ENCODE results near the gene TOGARAM2. TPM values are rescaled to one million over a fixed set of nuclear protein-coding genes. Genes with fewer than 3 reads are reported as not detected.

The TOGARAM2 gene
- total RNA-seq, 2 experiments from 2014 or later: 0.03 TPM; not detected in 1

- Histone ChIP-seq H3K27ac (ENCODE audit: low read depth, low read length, poor library complexity, severe bottlenecking) (no peak overlapping the region), H2AFZ (ENCODE audit: low read length) (no peak overlapping the region), H3K36me3 (ENCODE audit: insufficient read depth, low read length) (no peaks in the 10 kb centered on the region), H3K4me3 (ENCODE audit: low read depth, low read length, poor library complexity, severe bottlenecking) (no peak overlapping the region), H3K9me3 (ENCODE audit: low read length) (no peaks in the 10 kb centered on the region), H3K79me2 (ENCODE audit: insufficient read depth, low read depth, low read length) (no peaks in the 10 kb centered on the region), H3K4me1 (ENCODE audit: insufficient read depth, low read length, poor library complexity, severe bottlenecking) (no peaks in the 10 kb centered on the region), H3K4me2 (ENCODE audit: low read length) (no peak overlapping the region), H3K9me2 (ENCODE audit: insufficient read depth, low read length) (no peaks in the 10 kb centered on the region), H4K20me1 (ENCODE audit: insufficient read depth, low read length) (no peaks in the 10 kb centered on the region)
- TF ChIP-seq CTCF (conservative IDR thresholded peaks at IDR 0.05; ENCODE audit: low read length) (no peak), EZH2phosphoT487 (IDR thresholded peaks at IDR 0.05; ENCODE audit: borderline replicate concordance, low read depth, low read length) (no peak)
- intact Hi-C loops (cut with micrococcal nuclease; ENCODE audit: unreplicated experiment): no loop called here
- no peak for DNase-seq (ENCODE audit: low spot score)
- CTCF ChIA-PET (ENCODE audit: unreplicated experiment): interaction anchor here (1.6 kb wide), 1 partner anchor 9 kb away, joined by 3 read pairs; no protein-coding TSS in a partner anchor
- POLR2A ChIA-PET: interaction anchor here (0.5 kb wide), 1 partner anchor 30 kb away, joined by 3 read pairs; no protein-coding TSS in a partner anchor
- BruUV-seq (replicated peaks): no TSS peak
Observed at GRCh38 chr2:29072971-29073725, 92.0 kb downstream of the TOGARAM2 start.

GRCh38 chr2:29073933-29074332, 92.8 kb downstream of the TOGARAM2 start:
- POLR2A ChIA-PET: interaction anchor here (0.6 kb wide), 1 partner anchor 76 kb away, joined by 3 read pairs; no protein-coding TSS in a partner anchor
- intact Hi-C loops (cut with micrococcal nuclease; ENCODE audit: unreplicated experiment): no loop called here
- H3K36me3 ChIP-seq (ENCODE audit: insufficient read depth, low read length): no peaks in the 10 kb centered on the region
- H3K79me2 ChIP-seq (ENCODE audit: insufficient read depth, low read depth, low read length): no peaks in the 10 kb centered on the region
- no TSS peak for BruUV-seq (replicated peaks)
- H3K4me2 ChIP-seq (ENCODE audit: low read length): no peak overlapping the region
- no peak for DNase-seq (ENCODE audit: low spot score)
- H3K4me3 ChIP-seq (ENCODE audit: low read depth, low read length, poor library complexity, severe bottlenecking): no peak overlapping the region
- H3K4me1 ChIP-seq (ENCODE audit: insufficient read depth, low read length, poor library complexity, severe bottlenecking): no peaks in the 10 kb centered on the region
- TF ChIP-seq CTCF (conservative IDR thresholded peaks at IDR 0.05; ENCODE audit: low read length): no peak
- no peaks in the 10 kb centered on the region for H3K9me3 ChIP-seq (ENCODE audit: low read length)
- H2AFZ ChIP-seq (ENCODE audit: low read length): no peak overlapping the region
- CTCF ChIA-PET (ENCODE audit: unreplicated experiment): no interaction called here
- no peaks in the 10 kb centered on the region for H4K20me1 ChIP-seq (ENCODE audit: insufficient read depth, low read length)
- no peaks in the 10 kb centered on the region for H3K9me2 ChIP-seq (ENCODE audit: insufficient read depth, low read length)
- H3K27ac ChIP-seq (ENCODE audit: low read depth, low read length, poor library complexity, severe bottlenecking): no peak overlapping the region

DNA sequence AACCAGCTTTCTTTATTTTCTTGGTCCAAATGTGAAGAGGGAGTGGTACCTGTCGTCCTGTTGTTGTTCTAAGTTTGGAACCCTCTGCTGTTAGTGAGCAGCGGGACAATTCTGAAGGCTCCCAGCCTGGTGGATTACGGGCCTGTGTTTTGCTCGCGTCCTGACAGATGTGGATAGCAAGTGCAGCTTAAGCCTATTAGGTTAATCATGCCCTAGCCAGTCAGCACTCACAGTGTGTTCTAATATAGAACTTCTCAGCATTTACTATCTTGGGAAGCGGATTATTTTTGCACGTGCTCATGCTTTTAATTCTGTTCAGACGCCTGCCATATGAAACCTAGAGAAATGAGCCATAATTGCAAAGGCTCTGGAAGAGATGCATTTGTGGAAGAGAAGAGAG, 93.3 kb downstream of the TOGARAM2 start, which contains the start of gene PCARE:
TSS of gene PCARE (minus strand) at position 113 of the 400 bp plus-strand sequence. CDS start 262 bp downstream, outside the sequence.
- no peak for DNase-seq (ENCODE audit: low spot score)
- H3K27ac ChIP-seq (ENCODE audit: low read depth, low read length, poor library complexity, severe bottlenecking): no peak within 1 kb of the TSS
- H3K9me3 ChIP-seq (ENCODE audit: low read length): no peaks in the 10 kb centered on the region
- H3K4me3 ChIP-seq (ENCODE audit: low read depth, low read length, poor library complexity, severe bottlenecking): no peak within 1 kb of the TSS
- TF ChIP-seq CTCF (conservative IDR thresholded peaks at IDR 0.05; ENCODE audit: low read length) (no peak), EZH2phosphoT487 (IDR thresholded peaks at IDR 0.05; ENCODE audit: borderline replicate concordance, low read depth, low read length) (no peak)
- H3K36me3 ChIP-seq (ENCODE audit: insufficient read depth, low read length): no peaks in the 10 kb centered on the region
- no TSS peak for BruUV-seq (replicated peaks)
- POLR2A ChIA-PET: interaction anchor here (0.6 kb wide), 1 partner anchor 76 kb away, joined by 3 read pairs; no protein-coding TSS in a partner anchor
- H4K20me1 ChIP-seq (ENCODE audit: insufficient read depth, low read length): no peaks in the 10 kb centered on the region
- H2AFZ ChIP-seq (ENCODE audit: low read length): no peak within 1 kb of the TSS
- no peaks in the 10 kb centered on the region for H3K4me1 ChIP-seq (ENCODE audit: insufficient read depth, low read length, poor library complexity, severe bottlenecking)
- no peaks in the 10 kb centered on the region for H3K79me2 ChIP-seq (ENCODE audit: insufficient read depth, low read depth, low read length)
- no peak within 1 kb of the TSS for H3K4me2 ChIP-seq (ENCODE audit: low read length)
- H3K9me2 ChIP-seq (ENCODE audit: insufficient read depth, low read length): no peaks in the 10 kb centered on the region
- CTCF ChIA-PET (ENCODE audit: unreplicated experiment): no interaction called here
- intact Hi-C loops (cut with micrococcal nuclease; ENCODE audit: unreplicated experiment): no loop called here

Data from OCI-LY7 (cell line).